ENCODE measurements around the gene PHF21A. TPM values are rescaled to one million over a fixed set of nuclear protein-coding genes. Genes with fewer than 3 reads are reported as not detected.

The PHF21A gene
- total and polyA plus RNA-seq, 2 of the 13 experiments (the other 11 are each of a cell fraction or from before 2014, with no cell fraction given) = 4.1 to 34.6 TPM

GRCh38 chr11:46119352-46120216, 1.7 kb downstream of the PHF21A start (continued):
- TF ChIP-seq ZNF749 (CRISPR knock-in tag; IDR thresholded peaks at IDR 0.05; ENCODE audit: borderline replicate concordance) (no peak), CREB1 (IDR thresholded peaks at IDR 0.05) (no peak), CREB1 (CRISPR knock-in tag; IDR thresholded peaks at IDR 0.05) (peak; percentile 53), ZNF572 (CRISPR knock-in tag; IDR thresholded peaks at IDR 0.05) (no peak), ZBTB20 (CRISPR knock-in tag; IDR thresholded peaks at IDR 0.05; ENCODE audit: borderline replicate concordance, low read depth) (no peak), MATR3 (CRISPR knock-in tag; IDR thresholded peaks at IDR 0.05) (no peak), ZNF44 (CRISPR knock-in tag; IDR thresholded peaks at IDR 0.05) (no peak), MAFG (CRISPR knock-in tag; IDR thresholded peaks at IDR 0.05) (no peak), ZNF17 (CRISPR knock-in tag; IDR thresholded peaks at IDR 0.05) (no peak), PRDM10 (CRISPR knock-in tag; IDR thresholded peaks at IDR 0.05; ENCODE audit: low read depth) (no peak; the same call in 1 of the 2 replicates), ZBTB42 (CRISPR knock-in tag; IDR thresholded peaks at IDR 0.05) (no peak), CBX5 (CRISPR knock-in tag; IDR thresholded peaks at IDR 0.05; ENCODE audit: borderline replicate concordance) (no peak), ZBTB43 (CRISPR knock-in tag; conservative IDR thresholded peaks at IDR 0.05) (peak; percentile 69; the same call in 1 of the 2 replicates), E2F5 (CRISPR knock-in tag; conservative IDR thresholded peaks at IDR 0.05) (no peak), KLF13 (CRISPR knock-in tag; IDR thresholded peaks at IDR 0.05) (no peak), POLR2G (IDR thresholded peaks at IDR 0.05; ENCODE audit: low read depth, low read length) (no peak), SP4 (CRISPR knock-in tag; IDR thresholded peaks at IDR 0.05) (no peak), HNF4A (CRISPR knock-in tag; IDR thresholded peaks at IDR 0.05) (no peak)
- TF ChIP-seq, protein P1, sequence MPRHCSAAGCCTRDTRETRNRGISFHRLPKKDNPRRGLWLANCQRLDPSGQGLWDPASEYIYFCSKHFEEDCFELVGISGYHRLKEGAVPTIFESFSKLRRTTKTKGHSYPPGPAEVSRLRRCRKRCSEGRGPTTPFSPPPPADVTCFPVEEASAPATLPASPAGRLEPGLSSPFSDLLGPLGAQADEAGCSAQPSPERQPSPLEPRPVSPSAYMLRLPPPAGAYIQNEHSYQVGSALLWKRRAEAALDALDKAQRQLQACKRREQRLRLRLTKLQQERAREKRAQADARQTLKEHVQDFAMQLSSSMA (CRISPR knock-in tag; IDR thresholded peaks at IDR 0.05) = no peak
- TF ChIP-seq, protein P2, sequence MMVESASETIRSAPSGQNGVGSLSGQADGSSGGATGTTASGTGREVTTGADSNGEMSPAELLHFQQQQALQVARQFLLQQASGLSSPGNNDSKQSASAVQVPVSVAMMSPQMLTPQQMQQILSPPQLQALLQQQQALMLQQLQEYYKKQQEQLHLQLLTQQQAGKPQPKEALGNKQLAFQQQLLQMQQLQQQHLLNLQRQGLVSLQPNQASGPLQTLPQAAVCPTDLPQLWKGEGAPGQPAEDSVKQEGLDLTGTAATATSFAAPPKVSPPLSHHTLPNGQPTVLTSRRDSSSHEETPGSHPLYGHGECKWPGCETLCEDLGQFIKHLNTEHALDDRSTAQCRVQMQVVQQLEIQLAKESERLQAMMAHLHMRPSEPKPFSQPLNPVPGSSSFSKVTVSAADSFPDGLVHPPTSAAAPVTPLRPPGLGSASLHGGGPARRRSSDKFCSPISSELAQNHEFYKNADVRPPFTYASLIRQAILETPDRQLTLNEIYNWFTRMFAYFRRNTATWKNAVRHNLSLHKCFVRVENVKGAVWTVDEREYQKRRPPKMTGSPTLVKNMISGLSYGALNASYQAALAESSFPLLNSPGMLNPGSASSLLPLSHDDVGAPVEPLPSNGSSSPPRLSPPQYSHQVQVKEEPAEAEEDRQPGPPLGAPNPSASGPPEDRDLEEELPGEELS (CRISPR knock-in tag; IDR thresholded peaks at IDR 0.05) = peak; percentile 38; the same call in 1 of the 2 replicates
